Epidermal melanocyte (primary cell): ENCODE data around the gene PTPRG.
"Not testable (repeated sequence)": the region's sequence is repeated elsewhere in the genome, so short reads cannot be mapped to it uniquely, and the experiment has no call there.

Experiments
- DNase-seq: peaks from one replicate; pipeline ENCODE4 v3.0.0; 2011; ENCODE audit warnings: low spot score; ENCODE audit not compliant: insufficient read length

PTPRG gene

GRCh38 chr3:61748288-61748687 is 186.9 kb downstream of the PTPRG start:
- no peak for DNase-seq

- no peak for DNase-seq
Measured at GRCh38 chr3:61750766-61751165, 189.4 kb downstream of the PTPRG start.

- no peak for DNase-seq
Measured at GRCh38 chr3:61758839-61759238, 197.5 kb downstream of the PTPRG start.

GRCh38 chr3:61760783-61761182 is 199.4 kb downstream of the PTPRG start:
- not testable (repeated sequence) for DNase-seq

- DNase-seq = no peak
Measured at GRCh38 chr3:61761694-61762430, 200.5 kb downstream of the PTPRG start.

- no peak for DNase-seq
Measured at GRCh38 chr3:61765157-61765876, 203.9 kb downstream of the PTPRG start.

GRCh38 chr3:61768284-61769037 is 207.1 kb downstream of the PTPRG start:
- DNase-seq = no peak

GRCh38 chr3:61769266-61769990 is 208.1 kb downstream of the PTPRG start:
- DNase-seq = no peak

- no peak for DNase-seq
Measured at GRCh38 chr3:61771976-61772375, 210.6 kb downstream of the PTPRG start.

GRCh38 chr3:61772456-61772855 is 211.1 kb downstream of the PTPRG start:
- DNase-seq = no peak

- no peak for DNase-seq
Measured at GRCh38 chr3:61774279-61774890, 213.0 kb downstream of the PTPRG start.

- DNase-seq = no peak
Measured at GRCh38 chr3:61776390-61776789, 215.0 kb downstream of the PTPRG start.

GRCh38 chr3:61777483-61777882 is 216.1 kb downstream of the PTPRG start:
- no peak for DNase-seq

- no peak for DNase-seq
Measured at GRCh38 chr3:61778095-61778494, 216.7 kb downstream of the PTPRG start.

- DNase-seq = no peak
Measured at GRCh38 chr3:61780016-61780415, 218.6 kb downstream of the PTPRG start.

GRCh38 chr3:61780455-61781228 is 219.3 kb downstream of the PTPRG start:
- no peak for DNase-seq

- no peak for DNase-seq
Measured at GRCh38 chr3:61783993-61784718, 222.8 kb downstream of the PTPRG start.

GRCh38 chr3:61788623-61789507 is 227.5 kb downstream of the PTPRG start:
- no peak for DNase-seq

GRCh38 chr3:61789861-61790260 is 228.5 kb downstream of the PTPRG start:
- DNase-seq = no peak
